ENCODE results near the gene ODAD4.
A peak's percentile ranks its signal among the peaks of the same experiment; 100 is the strongest.

Gene ODAD4, protein sequence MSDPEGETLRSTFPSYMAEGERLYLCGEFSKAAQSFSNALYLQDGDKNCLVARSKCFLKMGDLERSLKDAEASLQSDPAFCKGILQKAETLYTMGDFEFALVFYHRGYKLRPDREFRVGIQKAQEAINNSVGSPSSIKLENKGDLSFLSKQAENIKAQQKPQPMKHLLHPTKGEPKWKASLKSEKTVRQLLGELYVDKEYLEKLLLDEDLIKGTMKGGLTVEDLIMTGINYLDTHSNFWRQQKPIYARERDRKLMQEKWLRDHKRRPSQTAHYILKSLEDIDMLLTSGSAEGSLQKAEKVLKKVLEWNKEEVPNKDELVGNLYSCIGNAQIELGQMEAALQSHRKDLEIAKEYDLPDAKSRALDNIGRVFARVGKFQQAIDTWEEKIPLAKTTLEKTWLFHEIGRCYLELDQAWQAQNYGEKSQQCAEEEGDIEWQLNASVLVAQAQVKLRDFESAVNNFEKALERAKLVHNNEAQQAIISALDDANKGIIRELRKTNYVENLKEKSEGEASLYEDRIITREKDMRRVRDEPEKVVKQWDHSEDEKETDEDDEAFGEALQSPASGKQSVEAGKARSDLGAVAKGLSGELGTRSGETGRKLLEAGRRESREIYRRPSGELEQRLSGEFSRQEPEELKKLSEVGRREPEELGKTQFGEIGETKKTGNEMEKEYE

DNA sequence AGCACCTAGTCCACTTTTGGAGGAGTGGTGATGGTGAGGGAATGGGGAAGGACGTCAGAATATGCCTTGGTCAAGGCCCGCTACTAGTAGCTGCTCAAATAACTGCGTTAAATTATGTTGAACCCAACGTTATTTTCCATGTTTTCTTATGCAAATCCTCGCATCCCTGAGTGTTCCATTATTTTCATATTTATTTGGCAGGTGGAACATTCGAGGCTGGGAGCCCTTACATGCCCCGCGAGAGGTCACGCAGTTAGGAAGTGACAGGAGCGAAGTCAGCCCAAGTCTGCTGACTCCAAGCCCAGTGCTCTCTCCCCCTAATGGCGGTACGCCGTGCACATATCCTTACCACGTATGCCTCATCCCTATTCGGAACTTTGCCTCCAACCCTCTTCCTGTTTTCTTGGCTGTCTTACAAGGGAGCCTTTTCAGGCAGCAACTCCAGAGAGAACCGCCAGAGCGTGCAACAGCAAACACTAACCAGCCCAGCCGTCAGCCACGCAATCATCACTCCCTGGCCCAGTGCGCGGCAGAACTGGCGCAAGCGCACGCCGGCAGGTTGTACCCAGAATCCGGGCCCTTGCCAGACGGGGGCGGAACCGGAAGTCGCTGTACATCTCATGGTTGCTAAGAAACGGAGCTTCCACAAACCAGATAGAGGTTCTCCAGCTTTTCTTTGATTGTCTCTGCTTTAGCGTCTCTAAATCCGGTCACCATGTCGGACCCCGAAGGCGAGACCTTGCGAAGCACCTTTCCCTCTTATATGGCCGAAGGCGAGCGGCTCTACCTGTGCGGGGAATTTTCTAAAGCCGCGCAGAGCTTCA is at the start of gene ODAD4:
Gene ODAD4 (plus strand): TSS at position 609 of the 824 bp plus-strand sequence. CDS start 107 bp downstream, at position 716.
- peak within 1 kb of the TSS; percentile 69 to 93 (median 83) for H3K4me2 ChIP-seq
- peak in 8 of 11 experiments; percentile 21 to 92 (median 60); a peak in 11 of 22 replicates for TF ChIP-seq Cebpa-rat (IDR thresholded peaks at IDR 0.05)
- peak within 1 kb of the TSS; percentile 64 to 88 (median 71) for H3K27ac ChIP-seq
- peak within 1 kb of the TSS; percentile 50 to 66 (median 53) for H3K4me3 ChIP-seq
- H3K4me1 ChIP-seq, result peaks cover 60 to 80% (median 71%) of the 10 kb centered on the region in 10 experiments
- H3K36me3 ChIP-seq, result no peaks in the 10 kb centered on the region
- no peaks in the 10 kb centered on the region for H3K9me3 ChIP-seq (replicated peaks in 1 of 11)
- H3K9ac ChIP-seq, result peak within 1 kb of the TSS; percentile 50 to 76 (median 66)
- H4K20me1 ChIP-seq, result no peaks in the 10 kb centered on the region
- H3K27me3 ChIP-seq, result no peaks in the 10 kb centered on the region

DNA sequence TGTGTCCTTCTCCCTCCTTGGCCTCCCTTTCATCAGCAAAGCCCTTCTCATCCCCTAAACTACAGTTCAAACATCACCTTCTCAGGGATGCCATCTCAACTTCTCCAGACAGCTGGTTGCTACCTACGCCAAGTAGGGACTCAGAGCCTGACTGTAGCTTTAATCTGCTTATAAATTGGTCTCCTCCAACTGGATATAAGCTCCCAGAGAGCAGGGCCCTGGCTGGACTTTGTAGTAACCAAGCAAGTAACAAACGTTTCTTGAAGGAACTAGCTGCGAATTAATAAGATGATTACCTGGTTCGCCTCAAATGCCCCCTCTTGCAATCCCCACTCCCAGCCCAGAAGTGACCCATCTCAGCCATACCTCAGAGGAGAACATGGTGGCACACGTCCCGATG is 47.7 kb upstream of the ODAD4 start:
- Histone ChIP-seq H3K4me1 (peaks cover 0 to 9% (median 0%) of the 10 kb centered on the region in 10 experiments; a peak in 3 of 20 replicates), H3K9me3 (replicated peaks in 1 of 11) (peaks cover 0 to 9% (median 0%) of the 10 kb centered on the region in 11 experiments; a peak in 4 of 22 replicates), H3K9ac (no peak overlapping the region), H3K27me3 (no peaks in the 10 kb centered on the region), H3K36me3 (peaks cover 99 to 100% (median 100%) of the 10 kb centered on the region in 11 experiments), H3K27ac (no peak overlapping the region), H3K4me2 (no peak overlapping the region), H4K20me1 (peaks cover 0 to 81% (median 40%) of the 10 kb centered on the region in 11 experiments; a peak in 15 of 22 replicates), H3K4me3 (no peak overlapping the region)
- TF ChIP-seq Cebpa-rat (IDR thresholded peaks at IDR 0.05), result no peak

DNA sequence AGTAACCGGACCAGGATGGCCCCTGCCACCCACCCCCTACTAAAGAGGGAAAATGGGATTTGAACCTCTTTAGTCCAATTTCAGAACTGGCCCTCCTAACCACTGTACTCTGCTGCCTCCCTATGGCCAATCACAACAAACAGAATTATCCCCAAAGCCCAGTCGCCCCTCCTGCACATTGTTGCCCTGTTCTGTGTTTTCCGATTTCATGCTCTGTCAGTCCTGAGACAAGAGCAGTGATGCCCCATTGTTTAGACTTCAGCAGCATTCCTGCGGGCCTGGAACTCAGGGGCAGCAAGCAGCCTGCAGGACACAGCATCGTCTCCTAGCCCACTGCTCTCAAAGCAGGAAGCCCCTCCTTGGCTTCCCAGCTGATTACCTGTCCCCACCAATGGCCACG is 44.7 kb upstream of the ODAD4 start:
- Histone ChIP-seq H3K4me3 (no peak overlapping the region), H4K20me1 (peaks cover 0 to 82% (median 46%) of the 10 kb centered on the region in 11 experiments; a peak in 15 of 22 replicates), H3K4me1 (peaks cover 0 to 9% (median 0%) of the 10 kb centered on the region in 10 experiments; a peak in 3 of 20 replicates), H3K27me3 (no peaks in the 10 kb centered on the region), H3K4me2 (no peak overlapping the region), H3K9ac (0 out of 22 replicates have a peak overlapping the region, but pooled peaks of 1 of the 11 experiments have one; percentile 10), H3K27ac (no peak overlapping the region), H3K9me3 (replicated peaks in 1 of 11) (no peaks in the 10 kb centered on the region), H3K36me3 (peaks cover 97 to 100% (median 100%) of the 10 kb centered on the region in 11 experiments)
- TF ChIP-seq Cebpa-rat (IDR thresholded peaks at IDR 0.05), result no peak

DNA sequence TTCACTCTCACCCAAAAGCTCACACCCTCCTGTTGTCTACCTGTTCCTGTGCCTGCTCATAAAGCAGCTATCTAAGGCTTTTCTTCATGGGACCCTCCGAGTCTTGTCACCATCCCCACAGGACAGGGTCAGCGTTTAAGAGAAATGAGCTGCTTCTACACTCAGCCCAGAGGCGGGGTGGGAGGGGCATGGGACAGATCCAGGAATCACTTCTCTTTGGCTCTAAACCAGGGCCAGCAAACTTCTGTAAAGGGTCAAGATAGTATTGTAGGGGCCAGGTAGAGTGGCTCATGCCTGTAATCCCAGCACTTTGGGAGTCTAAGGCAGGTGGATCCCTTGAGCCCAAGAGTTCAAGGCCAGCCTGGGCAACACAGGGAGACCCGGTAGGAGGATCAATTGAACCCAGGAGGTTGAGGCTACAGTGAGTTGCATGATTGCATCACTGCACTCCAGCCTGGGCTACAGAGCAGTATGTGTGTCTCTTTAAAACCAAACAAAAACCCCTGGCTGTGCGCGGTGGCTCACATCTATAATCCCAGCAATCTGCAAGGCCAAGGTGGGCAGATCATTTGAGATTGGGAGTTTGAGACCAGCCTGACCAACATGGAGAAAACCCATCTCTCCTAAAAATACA is 42.0 kb upstream of the ODAD4 start:
- Histone ChIP-seq H3K27ac (no peak overlapping the region), H3K4me3 (no peak overlapping the region), H3K9ac (peak overlapping the region in 1 of 11 experiments; percentile 19; a peak in 2 of 22 replicates), H3K9me3 (replicated peaks in 1 of 11) (no peaks in the 10 kb centered on the region), H3K4me2 (no peak overlapping the region), H3K36me3 (peaks cover 98 to 100% (median 100%) of the 10 kb centered on the region in 11 experiments), H4K20me1 (peaks cover 0 to 84% (median 49%) of the 10 kb centered on the region in 11 experiments; a peak in 15 of 22 replicates), H3K4me1 (peaks cover 0 to 9% (median 0%) of the 10 kb centered on the region in 10 experiments; a peak in 3 of 20 replicates), H3K27me3 (no peaks in the 10 kb centered on the region)
- TF ChIP-seq Cebpa-rat (IDR thresholded peaks at IDR 0.05), result 0 out of 22 replicates have a peak, but pooled peaks of 1 of the 11 experiments have one; percentile 22

DNA sequence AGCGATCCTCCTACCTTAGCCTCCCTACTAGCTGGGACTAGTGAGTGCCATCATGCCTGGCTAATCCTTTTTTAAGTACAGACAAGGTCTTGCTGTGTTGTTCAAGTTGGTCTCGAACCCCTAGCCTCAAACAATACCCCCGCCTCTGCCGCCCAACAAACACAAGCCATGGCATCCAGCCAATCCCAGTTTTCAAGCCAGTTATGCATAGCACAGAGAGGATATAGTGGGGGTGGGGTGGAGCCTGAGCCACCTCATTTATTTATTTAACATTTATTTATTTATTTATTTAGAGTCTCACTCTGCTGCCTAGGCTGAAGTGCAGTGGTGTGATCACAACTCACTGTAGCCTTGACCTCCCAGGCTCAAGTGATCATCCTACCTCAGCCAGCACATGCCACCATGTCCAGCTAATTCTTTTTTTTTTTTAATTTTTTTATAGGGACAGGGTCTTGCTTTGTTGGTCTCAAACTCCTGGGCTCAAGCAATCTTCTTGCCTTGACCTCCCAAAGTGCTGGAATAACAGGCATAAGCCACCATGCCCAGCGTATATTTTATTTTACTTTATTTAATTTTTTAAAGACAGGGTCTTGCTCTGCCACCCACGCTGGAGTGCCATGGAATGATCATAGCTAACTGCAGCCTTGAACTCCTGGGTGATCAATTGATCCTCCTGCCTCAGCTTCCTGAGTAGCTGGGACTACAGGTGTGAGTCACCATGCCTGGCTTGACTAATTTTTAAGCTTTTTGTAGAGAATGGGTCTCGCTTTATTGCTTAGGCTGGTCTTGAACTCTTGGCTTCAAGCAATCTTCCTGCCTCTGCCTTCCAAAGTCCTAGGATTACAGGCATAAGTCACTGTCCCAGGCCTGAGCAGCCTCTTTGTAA is 39.0 kb upstream of the ODAD4 start:
- Histone ChIP-seq H3K36me3 (peaks cover 98 to 100% (median 100%) of the 10 kb centered on the region in 11 experiments), H3K4me2 (no peak overlapping the region)

DNA sequence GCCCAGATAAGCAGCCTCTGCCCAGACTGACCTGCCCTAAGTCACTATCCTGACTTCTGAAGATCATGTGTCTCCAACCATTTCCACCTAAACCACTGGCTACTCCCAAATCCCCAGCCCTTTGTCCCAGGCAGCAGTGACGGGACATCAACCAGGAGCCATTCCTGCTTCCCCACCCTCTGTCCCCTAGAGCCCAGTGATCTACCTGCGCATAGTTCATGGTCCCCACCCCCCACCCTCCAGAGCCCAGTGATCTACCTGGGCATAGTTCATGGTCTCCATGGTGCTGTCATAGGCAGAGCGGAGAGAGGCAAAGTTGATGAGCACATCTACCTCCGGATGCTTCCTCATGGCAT is 38.4 kb upstream of the ODAD4 start:
- Histone ChIP-seq H3K9me3 (replicated peaks in 1 of 11) (no peaks in the 10 kb centered on the region), H4K20me1 (peaks cover 0 to 83% (median 61%) of the 10 kb centered on the region in 11 experiments; a peak in 19 of 22 replicates), H3K4me2 (no peak overlapping the region), H3K4me1 (no peaks in the 10 kb centered on the region), H3K36me3 (peaks cover 98 to 100% (median 100%) of the 10 kb centered on the region in 11 experiments), H3K9ac (no peak overlapping the region), H3K27ac (no peak overlapping the region), H3K27me3 (no peaks in the 10 kb centered on the region), H3K4me3 (no peak overlapping the region)
- TF ChIP-seq Cebpa-rat (IDR thresholded peaks at IDR 0.05), result no peak

More for the DNA sequence above, 39.0 kb upstream of the ODAD4 start:
- Histone ChIP-seq H3K9me3 (replicated peaks in 1 of 11) (no peaks in the 10 kb centered on the region), H3K9ac (no peak overlapping the region), H3K4me1 (peaks cover 0 to 2% (median 0%) of the 10 kb centered on the region in 10 experiments; a peak in 1 of 20 replicates), H3K4me3 (no peak overlapping the region), H3K27ac (no peak overlapping the region), H4K20me1 (peaks cover 0 to 83% (median 61%) of the 10 kb centered on the region in 11 experiments; a peak in 18 of 22 replicates), H3K27me3 (no peaks in the 10 kb centered on the region)
- TF ChIP-seq Cebpa-rat (IDR thresholded peaks at IDR 0.05), result no peak

DNA sequence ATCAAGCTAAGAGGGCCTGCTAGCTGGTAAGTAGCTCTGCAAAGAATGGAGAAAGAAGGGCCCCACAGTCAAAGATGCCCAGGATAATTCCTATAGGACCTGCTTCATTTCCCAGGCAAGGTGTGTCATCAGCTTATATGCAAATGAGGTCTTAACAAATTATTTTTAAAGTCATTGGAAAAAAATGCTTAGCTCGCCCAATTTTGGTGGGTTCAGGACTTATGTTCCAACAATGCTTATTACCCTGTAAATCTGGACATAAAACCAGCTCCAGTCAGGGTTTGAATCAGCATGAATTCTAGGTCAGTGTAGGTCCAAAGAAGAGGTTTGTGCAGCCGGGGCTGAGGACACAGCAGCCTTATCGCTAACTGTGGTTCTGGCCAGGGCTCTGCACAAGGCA is 37.0 kb upstream of the ODAD4 start:
- Histone ChIP-seq H3K9me3 (replicated peaks in 1 of 11) (no peaks in the 10 kb centered on the region), H3K4me1 (no peaks in the 10 kb centered on the region), H3K9ac (no peak overlapping the region), H3K36me3 (peaks cover 98 to 100% (median 100%) of the 10 kb centered on the region in 11 experiments), H4K20me1 (peaks cover 0 to 83% (median 62%) of the 10 kb centered on the region in 11 experiments; a peak in 19 of 22 replicates), H3K4me3 (no peak overlapping the region), H3K27me3 (no peaks in the 10 kb centered on the region), H3K4me2 (no peak overlapping the region), H3K27ac (no peak overlapping the region)
- no peak for TF ChIP-seq Cebpa-rat (IDR thresholded peaks at IDR 0.05)

All from BLaER1 treated with 17β-estradiol and CSF1 and Interleukin-3, amounts not matched to agents 10 nM and 100 nM (cell line).